ENCODE results near the gene CYFIP2.

Gene CYFIP2

GRCh38 chr5:157259699-157260098 lies 6.2 kb upstream of the CYFIP2 start:
- H3K4me3 ChIP-seq (ENCODE audit: low read depth, low read length), result no peak overlapping the region
- TF ChIP-seq CTCF (IDR thresholded peaks at IDR 0.05; ENCODE audit: borderline replicate concordance, insufficient read depth, low read depth, low read length), result no peak

- TF ChIP-seq CTCF (IDR thresholded peaks at IDR 0.05; ENCODE audit: borderline replicate concordance, insufficient read depth, low read depth, low read length), result no peak
- H3K4me3 ChIP-seq (ENCODE audit: low read depth, low read length), result no peak overlapping the region
These were observed 2.3 kb upstream of the CYFIP2 start for GRCh38 chr5:157263496-157264090.

GRCh38 chr5:157266286-157267007 lies 524 bp downstream of the CYFIP2 start:
- TF ChIP-seq CTCF (IDR thresholded peaks at IDR 0.05; ENCODE audit: borderline replicate concordance, insufficient read depth, low read depth, low read length), result peak; percentile 10; the same call in 1 of the 2 replicates
- peak overlapping the region; percentile 84 for H3K4me3 ChIP-seq (ENCODE audit: low read depth, low read length)

GRCh38 chr5:157267025-157267424 lies 1.1 kb downstream of the CYFIP2 start:
- TF ChIP-seq CTCF (IDR thresholded peaks at IDR 0.05; ENCODE audit: borderline replicate concordance, insufficient read depth, low read depth, low read length), result no peak

GRCh38 chr5:157267761-157268480 lies 2.0 kb downstream of the CYFIP2 start:
- TF ChIP-seq CTCF (IDR thresholded peaks at IDR 0.05; ENCODE audit: borderline replicate concordance, insufficient read depth, low read depth, low read length), result no peak

More at GRCh38 chr5:157267025-157267424, 1.1 kb downstream of the CYFIP2 start:
- H3K4me3 ChIP-seq (ENCODE audit: low read depth, low read length), result peak overlapping the region; percentile 84

GRCh38 chr5:157269165-157269671 lies 3.3 kb downstream of the CYFIP2 start:
- H3K4me3 ChIP-seq (ENCODE audit: low read depth, low read length), result no peak overlapping the region

More at GRCh38 chr5:157267761-157268480, 2.0 kb downstream of the CYFIP2 start:
- peak overlapping the region; percentile 84 for H3K4me3 ChIP-seq (ENCODE audit: low read depth, low read length)

More at GRCh38 chr5:157269165-157269671, 3.3 kb downstream of the CYFIP2 start:
- TF ChIP-seq CTCF (IDR thresholded peaks at IDR 0.05; ENCODE audit: borderline replicate concordance, insufficient read depth, low read depth, low read length), result no peak
